ENCODE measurements around the gene TCP1. TPM values are rescaled to one million over a fixed set of nuclear protein-coding genes. Genes with fewer than 3 reads are reported as not detected.

The TCP1 gene
- total and polyA plus RNA-seq, 2 of the 8 experiments (the other 6 are each of a cell fraction or from before 2014, with no cell fraction given), result 117 to 348 TPM

GRCh38 chr6:159761873-159762680, 27.3 kb downstream of the TCP1 start, which contains the start of gene ACAT2 (continued):
- no peak for TF ChIP-seq ATF2 (IDR thresholded peaks at IDR 0.05; ENCODE audit: low read length)
- peak; percentile 27 for TF ChIP-seq KDM4A (IDR thresholded peaks at IDR 0.05; ENCODE audit: low read depth, low read length, severe bottlenecking)
- TF ChIP-seq TAF1 (IDR thresholded peaks at IDR 0.05; ENCODE audit: low read depth, low read length), result peak; percentile 82
- TF ChIP-seq NRF1 (IDR thresholded peaks at IDR 0.05; ENCODE audit: low read depth, low read length), result peak; percentile 81
- TF ChIP-seq CEBPB (IDR thresholded peaks at IDR 0.05; ENCODE audit: low read depth, low read length), result no peak
- TF ChIP-seq CTCF (IDR thresholded peaks at IDR 0.05; ENCODE audit: control extremely low read depth in 1 of 3, insufficient read depth in 1 of 3, low read depth in 1 of 3, low read length in 3 of 3), result no peak
- TF ChIP-seq TEAD4 (IDR thresholded peaks at IDR 0.05; ENCODE audit: low read depth, low read length), result no peak
- no peak; the same call in 1 of the 2 replicates for TF ChIP-seq KDM5A (IDR thresholded peaks at IDR 0.05; ENCODE audit: low read length)
- no peak for TF ChIP-seq BRCA1 (IDR thresholded peaks at IDR 0.05; ENCODE audit: low read depth, low read length)
- peak; percentile 36; the same call in 1 of the 2 replicates for TF ChIP-seq SP2 (IDR thresholded peaks at IDR 0.05; ENCODE audit: low read length)
- TF ChIP-seq HDAC2 (IDR thresholded peaks at IDR 0.05; ENCODE audit: borderline replicate concordance in 1 of 2, low read depth in 2 of 2, low read length in 2 of 2), result 0 out of 4 replicates have a peak, but pooled peaks of 1 of the 2 experiments have one; percentile 61
- TF ChIP-seq NANOG (IDR thresholded peaks at IDR 0.05; ENCODE audit: insufficient read depth, low read depth, low read length, poor library complexity, severe bottlenecking), result no peak
- no peak for TF ChIP-seq ZNF274 (IDR thresholded peaks at IDR 0.05; ENCODE audit: borderline replicate concordance, extremely low read depth, low read length)
- no peak for TF ChIP-seq CTBP2 (IDR thresholded peaks at IDR 0.05; ENCODE audit: borderline replicate concordance, insufficient read depth, insufficient read length, low read length)
- TF ChIP-seq RBBP5 (IDR thresholded peaks at IDR 0.05; ENCODE audit: borderline replicate concordance, low read depth, low read length), result peak; percentile 68; the same call in 1 of the 2 replicates
- TF ChIP-seq TAF7 (optimal IDR thresholded peaks at IDR 0.05; ENCODE audit: borderline replicate concordance, low read depth, low read length), result peak; percentile 64
- no peak for TF ChIP-seq TCF12 (IDR thresholded peaks at IDR 0.05; ENCODE audit: low read depth, low read length)
- TF ChIP-seq RFX5 (IDR thresholded peaks at IDR 0.05; ENCODE audit: borderline replicate concordance, low read depth, low read length), result no peak
- TF ChIP-seq EGR1 (IDR thresholded peaks at IDR 0.05; ENCODE audit: borderline replicate concordance, low read depth, low read length), result no peak
